ENCODE results near the gene ASB10.

ASB10 gene, protein sequence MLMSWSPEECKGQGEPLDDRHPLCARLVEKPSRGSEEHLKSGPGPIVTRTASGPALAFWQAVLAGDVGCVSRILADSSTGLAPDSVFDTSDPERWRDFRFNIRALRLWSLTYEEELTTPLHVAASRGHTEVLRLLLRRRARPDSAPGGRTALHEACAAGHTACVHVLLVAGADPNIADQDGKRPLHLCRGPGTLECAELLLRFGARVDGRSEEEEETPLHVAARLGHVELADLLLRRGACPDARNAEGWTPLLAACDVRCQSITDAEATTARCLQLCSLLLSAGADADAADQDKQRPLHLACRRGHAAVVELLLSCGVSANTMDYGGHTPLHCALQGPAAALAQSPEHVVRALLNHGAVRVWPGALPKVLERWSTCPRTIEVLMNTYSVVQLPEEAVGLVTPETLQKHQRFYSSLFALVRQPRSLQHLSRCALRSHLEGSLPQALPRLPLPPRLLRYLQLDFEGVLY

DNA sequence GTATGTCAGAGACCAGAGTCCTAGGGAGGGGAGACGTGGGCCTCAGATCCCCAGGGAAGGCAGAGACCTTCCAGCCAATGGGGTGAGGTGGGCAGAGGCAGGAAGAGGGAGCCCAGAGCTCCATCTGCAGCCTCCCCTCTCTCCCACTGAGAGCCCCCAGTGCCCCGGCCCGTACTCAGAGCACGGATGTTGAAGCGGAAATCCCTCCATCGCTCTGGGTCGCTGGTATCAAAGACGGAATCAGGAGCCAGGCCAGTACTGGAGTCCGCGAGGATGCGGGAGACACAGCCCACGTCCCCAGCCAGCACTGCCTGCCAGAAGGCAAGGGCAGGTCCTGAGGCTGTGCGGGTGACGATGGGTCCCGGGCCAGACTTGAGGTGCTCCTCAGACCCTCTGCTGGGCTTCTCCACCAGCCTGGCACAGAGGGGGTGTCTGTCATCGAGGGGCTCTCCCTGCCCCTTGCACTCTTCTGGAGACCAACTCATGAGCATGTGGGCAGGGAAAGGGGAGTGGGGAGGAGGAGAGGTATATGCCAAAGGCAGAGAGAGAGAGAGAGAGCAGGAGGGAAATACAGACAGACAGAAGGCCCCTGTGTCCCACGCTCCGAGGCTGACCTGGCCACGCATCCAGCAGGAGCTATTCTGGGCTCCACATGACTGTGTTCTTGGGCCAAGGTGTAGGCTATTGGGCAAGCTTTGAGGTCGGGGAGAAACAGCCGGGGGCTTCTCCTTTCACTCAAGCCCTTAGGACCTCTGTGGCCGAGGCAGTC lies at the start of gene ASB10:
Gene ASB10, minus strand, starts transcription at position 611 of the 769 bp plus-strand sequence. Its CDS starts 120 bp downstream, at position 491.
- intact Hi-C loops (cut with micrococcal nuclease) = no loop called here
- Mint-ChIP-seq H3K36me3 (ENCODE audit: low read depth) (no peaks in the 10 kb centered on the region), H3K9me3 (no peaks in the 10 kb centered on the region), H3K4me3 (no peak within 1 kb of the TSS), H3K4me1 (ENCODE audit: low read depth) (no peaks in the 10 kb centered on the region), H3K27ac (no peak within 1 kb of the TSS), H3K27me3 (peaks cover 15% of the 10 kb centered on the region)

DNA sequence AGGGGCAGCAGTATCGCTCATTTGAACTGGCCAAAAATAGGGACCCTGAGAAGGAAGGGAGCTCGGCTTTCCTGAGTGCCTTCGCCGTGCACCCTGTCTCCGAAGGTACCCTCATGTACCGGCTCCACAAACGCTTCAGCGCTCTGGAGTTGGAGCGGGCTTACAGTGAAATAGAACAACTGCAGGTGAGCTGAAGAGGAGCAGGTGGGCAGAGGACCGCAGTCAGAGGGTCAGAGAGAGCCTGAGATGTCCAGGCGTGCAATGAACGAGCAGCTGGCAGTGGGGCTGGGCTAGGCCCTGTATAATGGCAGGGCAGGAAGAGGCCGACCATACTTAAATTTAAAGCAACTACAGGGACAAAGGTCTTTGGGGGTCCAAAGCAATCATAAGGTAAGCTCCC lies 49.4 kb upstream of the ASB10 start:
- H3K36me3 Mint-ChIP-seq (ENCODE audit: low read depth) = peaks cover 76% of the 10 kb centered on the region
- H3K27me3 Mint-ChIP-seq = no peaks in the 10 kb centered on the region
- H3K4me3 Mint-ChIP-seq = no peak overlapping the region
- H3K27ac Mint-ChIP-seq = no peak overlapping the region
- H3K4me1 Mint-ChIP-seq (ENCODE audit: low read depth) = peaks cover 33% of the 10 kb centered on the region
- no peaks in the 10 kb centered on the region for H3K9me3 Mint-ChIP-seq
- intact Hi-C loops (cut with micrococcal nuclease) = no loop called here

DNA sequence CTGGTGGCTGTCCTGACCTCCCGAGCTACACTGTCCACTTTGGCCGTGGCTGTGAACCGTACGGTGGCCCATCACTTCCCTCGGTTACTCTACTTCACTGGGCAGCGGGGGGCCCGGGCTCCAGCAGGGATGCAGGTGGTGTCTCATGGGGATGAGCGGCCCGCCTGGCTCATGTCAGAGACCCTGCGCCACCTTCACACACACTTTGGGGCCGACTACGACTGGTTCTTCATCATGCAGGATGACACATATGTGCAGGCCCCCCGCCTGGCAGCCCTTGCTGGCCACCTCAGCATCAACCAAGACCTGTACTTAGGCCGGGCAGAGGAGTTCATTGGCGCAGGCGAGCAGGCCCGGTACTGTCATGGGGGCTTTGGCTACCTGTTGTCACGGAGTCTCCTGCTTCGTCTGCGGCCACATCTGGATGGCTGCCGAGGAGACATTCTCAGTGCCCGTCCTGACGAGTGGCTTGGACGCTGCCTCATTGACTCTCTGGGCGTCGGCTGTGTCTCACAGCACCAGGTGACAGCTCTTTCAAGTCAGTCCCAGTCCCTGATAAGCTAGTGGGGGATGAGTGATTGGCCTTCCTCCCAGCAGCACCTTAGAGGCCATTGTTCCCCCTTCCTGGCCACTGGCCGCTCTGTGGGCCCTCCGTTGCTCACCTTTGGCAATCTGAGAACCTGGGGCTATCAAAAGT lies 48.2 kb upstream of the ASB10 start:
- no peaks in the 10 kb centered on the region for H3K27me3 Mint-ChIP-seq
- no peaks in the 10 kb centered on the region for H3K9me3 Mint-ChIP-seq
- no peak overlapping the region for H3K4me3 Mint-ChIP-seq
- intact Hi-C loops (cut with micrococcal nuclease) = no loop called here
- peaks cover 33% of the 10 kb centered on the region for H3K4me1 Mint-ChIP-seq (ENCODE audit: low read depth)
- peaks cover 75% of the 10 kb centered on the region for H3K36me3 Mint-ChIP-seq (ENCODE audit: low read depth)
- H3K27ac Mint-ChIP-seq = no peak overlapping the region

DNA sequence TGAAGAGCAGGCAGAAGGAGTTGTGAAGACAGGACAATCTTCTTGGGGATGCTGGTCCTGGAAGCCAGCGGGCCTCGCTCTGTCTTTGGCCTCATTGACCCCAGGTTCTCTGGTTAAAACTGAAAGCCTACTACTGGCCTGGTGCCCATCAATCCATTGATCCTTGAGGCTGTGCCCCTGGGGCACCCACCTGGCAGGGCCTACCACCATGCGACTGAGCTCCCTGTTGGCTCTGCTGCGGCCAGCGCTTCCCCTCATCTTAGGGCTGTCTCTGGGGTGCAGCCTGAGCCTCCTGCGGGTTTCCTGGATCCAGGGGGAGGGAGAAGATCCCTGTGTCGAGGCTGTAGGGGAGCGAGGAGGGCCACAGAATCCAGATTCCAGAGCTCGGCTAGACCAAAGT lies 46.8 kb upstream of the ASB10 start:
- Mint-ChIP-seq H3K36me3 (ENCODE audit: low read depth) (peaks cover 60% of the 10 kb centered on the region), H3K4me1 (ENCODE audit: low read depth) (peaks cover 33% of the 10 kb centered on the region), H3K9me3 (no peaks in the 10 kb centered on the region), H3K27me3 (peaks cover 1% of the 10 kb centered on the region), H3K27ac (peak overlapping the region; percentile 96), H3K4me3 (peak overlapping the region; percentile 98)
- intact Hi-C loops (cut with micrococcal nuclease) = no loop called here

DNA sequence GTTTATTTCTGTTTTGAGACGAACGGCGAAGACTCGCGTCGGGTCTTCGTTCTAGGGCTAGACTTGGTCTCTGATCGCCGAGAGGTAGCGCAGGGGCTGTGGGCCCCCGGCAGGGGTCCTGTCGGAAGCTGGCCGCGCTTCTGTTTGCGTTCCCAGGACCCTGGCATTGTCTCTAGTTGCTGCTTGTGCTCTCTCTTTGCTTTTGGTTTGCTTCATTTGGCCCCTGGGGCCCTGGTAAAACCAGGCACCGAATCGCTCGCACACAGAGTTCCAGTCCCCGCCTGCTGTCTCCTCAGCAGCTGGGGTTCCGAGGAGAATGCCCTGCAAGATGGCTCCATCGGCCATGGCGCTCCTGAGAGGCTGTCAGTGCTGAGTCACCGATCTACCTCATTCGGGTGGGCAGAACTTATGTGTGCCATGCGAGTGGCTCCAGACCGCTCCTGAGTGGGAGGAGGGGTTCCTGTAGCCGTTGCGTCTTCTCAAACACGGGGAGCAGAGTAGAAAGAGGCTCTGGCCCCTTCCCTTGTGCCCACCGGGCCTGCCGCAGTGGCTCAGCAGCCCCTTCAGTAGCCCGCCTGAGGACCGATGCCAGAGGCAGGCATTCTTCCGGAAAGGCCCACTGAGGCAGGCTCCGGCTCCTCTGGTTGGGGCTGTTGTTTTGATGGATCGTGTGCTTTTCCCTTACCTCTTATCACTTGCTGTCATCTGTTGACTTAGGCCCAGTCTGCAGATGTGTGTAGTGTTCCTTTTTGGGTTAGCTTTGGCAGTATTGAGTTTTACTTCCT lies 46.1 kb upstream of the ASB10 start:
- Mint-ChIP-seq H3K27me3 (peaks cover 1% of the 10 kb centered on the region), H3K4me1 (ENCODE audit: low read depth) (peaks cover 35% of the 10 kb centered on the region)

DNA sequence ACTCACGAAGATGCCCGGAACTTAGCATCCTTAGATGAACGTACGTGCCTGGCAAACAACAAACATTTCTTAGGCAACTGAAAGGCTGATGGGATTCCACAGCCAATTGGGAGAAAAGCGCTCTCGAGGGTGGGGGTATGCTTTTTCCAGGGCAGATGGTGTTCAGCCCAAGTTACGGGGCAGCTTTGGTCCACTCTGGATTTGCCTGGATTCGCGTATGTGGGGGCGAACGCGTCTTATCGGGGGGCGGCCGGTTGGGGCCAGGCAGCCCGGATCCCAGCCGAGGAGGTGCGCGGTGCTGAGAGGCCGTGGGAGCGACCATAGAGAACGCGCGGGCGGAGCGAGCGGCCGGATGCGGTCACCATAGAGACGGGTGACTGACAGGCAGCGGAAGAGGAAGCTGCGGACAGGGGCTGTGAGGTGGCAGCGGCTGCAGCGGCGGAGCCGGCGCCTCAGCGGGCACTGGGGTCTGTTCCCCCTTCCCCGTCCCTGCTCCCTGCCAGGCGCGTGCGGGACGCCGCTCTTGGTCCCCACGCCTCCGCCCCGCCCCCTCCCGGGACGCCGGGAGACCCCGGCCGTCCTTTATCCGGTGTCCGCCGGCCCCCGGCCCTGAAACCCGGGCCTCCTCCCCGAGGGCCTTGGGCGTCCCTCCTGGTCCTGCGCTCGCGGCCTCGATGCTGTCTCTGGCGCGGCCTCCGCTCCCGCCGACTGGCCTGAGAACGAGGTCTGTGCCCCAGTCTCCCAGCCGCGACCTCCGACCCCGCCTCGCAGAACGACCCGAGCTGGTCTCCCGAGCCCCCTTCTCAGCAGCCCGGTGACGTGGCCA lies 45.3 kb upstream of the ASB10 start, which contains the start of gene CHPF2:
Gene CHPF2, plus strand, starts transcription at position 393 of the 826 bp plus-strand sequence. CDS start 1,529 bp downstream, outside the sequence.
- Mint-ChIP-seq H3K36me3 (ENCODE audit: low read depth) (peaks cover 45% of the 10 kb centered on the region), H3K4me1 (ENCODE audit: low read depth) (peaks cover 40% of the 10 kb centered on the region), H3K27ac (peak within 1 kb of the TSS; percentile 96), H3K9me3 (no peaks in the 10 kb centered on the region), H3K27me3 (peaks cover 1% of the 10 kb centered on the region), H3K4me3 (peak within 1 kb of the TSS; percentile 98)
- intact Hi-C loops (cut with micrococcal nuclease) = no loop called here

More for the DNA sequence above, 46.1 kb upstream of the ASB10 start:
- peaks cover 53% of the 10 kb centered on the region for H3K36me3 Mint-ChIP-seq (ENCODE audit: low read depth)
- peak overlapping the region; percentile 96 for H3K27ac Mint-ChIP-seq
- H3K4me3 Mint-ChIP-seq = peak overlapping the region; percentile 98
- intact Hi-C loops (cut with micrococcal nuclease) = no loop called here
- no peaks in the 10 kb centered on the region for H3K9me3 Mint-ChIP-seq

DNA sequence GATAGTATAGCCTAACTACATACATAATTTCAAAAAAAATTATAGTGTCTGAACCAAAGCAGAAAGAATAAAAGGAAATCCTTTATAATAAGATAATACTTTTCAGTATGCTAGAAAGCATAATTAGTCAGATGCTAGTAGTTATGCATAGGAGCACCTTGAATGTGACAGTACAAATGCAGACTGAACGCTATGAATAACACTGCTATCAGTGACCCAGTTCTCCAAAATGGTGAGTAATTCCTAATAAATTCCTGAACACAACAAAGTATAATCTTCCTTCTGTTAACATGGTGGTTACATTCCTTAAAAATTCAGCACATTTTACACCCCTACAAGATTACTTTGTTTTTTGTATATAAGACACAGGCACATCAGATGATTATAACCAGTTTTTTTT lies 44.0 kb upstream of the ASB10 start:
- intact Hi-C loops (cut with micrococcal nuclease) = no loop called here
- Mint-ChIP-seq H3K27me3 (peaks cover 1% of the 10 kb centered on the region), H3K9me3 (no peaks in the 10 kb centered on the region), H3K4me1 (ENCODE audit: low read depth) (peaks cover 53% of the 10 kb centered on the region), H3K27ac (no peak overlapping the region), H3K4me3 (no peak overlapping the region), H3K36me3 (ENCODE audit: low read depth) (peaks cover 44% of the 10 kb centered on the region)

DNA sequence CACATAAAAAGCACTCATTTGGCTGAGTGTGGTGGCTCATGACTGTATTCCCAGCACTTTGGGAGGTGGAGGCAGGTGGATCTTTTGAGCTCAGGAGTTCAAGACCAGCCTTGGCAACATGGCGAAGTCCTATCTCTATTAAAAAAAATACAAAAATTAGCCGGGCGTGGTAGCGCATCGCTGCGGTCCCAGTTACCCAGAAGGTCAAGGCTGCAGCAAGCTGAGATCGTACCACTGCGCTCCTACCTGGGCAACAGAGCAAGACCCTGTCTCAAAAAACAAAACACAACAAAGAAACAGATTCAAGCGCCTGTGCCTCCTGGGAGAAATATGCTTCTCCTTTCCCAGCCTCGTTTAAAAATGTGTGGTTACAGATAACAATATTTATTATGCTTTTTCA lies 42.2 kb upstream of the ASB10 start:
- Mint-ChIP-seq H3K4me1 (ENCODE audit: low read depth) (peaks cover 61% of the 10 kb centered on the region), H3K4me3 (no peak overlapping the region), H3K9me3 (no peaks in the 10 kb centered on the region), H3K27ac (no peak overlapping the region), H3K27me3 (peaks cover 1% of the 10 kb centered on the region), H3K36me3 (ENCODE audit: low read depth) (peaks cover 42% of the 10 kb centered on the region)
- intact Hi-C loops (cut with micrococcal nuclease) = loop anchor here (5.0 kb wide), 1 partner anchor 123 kb away; no protein-coding TSS in a partner anchor

DNA sequence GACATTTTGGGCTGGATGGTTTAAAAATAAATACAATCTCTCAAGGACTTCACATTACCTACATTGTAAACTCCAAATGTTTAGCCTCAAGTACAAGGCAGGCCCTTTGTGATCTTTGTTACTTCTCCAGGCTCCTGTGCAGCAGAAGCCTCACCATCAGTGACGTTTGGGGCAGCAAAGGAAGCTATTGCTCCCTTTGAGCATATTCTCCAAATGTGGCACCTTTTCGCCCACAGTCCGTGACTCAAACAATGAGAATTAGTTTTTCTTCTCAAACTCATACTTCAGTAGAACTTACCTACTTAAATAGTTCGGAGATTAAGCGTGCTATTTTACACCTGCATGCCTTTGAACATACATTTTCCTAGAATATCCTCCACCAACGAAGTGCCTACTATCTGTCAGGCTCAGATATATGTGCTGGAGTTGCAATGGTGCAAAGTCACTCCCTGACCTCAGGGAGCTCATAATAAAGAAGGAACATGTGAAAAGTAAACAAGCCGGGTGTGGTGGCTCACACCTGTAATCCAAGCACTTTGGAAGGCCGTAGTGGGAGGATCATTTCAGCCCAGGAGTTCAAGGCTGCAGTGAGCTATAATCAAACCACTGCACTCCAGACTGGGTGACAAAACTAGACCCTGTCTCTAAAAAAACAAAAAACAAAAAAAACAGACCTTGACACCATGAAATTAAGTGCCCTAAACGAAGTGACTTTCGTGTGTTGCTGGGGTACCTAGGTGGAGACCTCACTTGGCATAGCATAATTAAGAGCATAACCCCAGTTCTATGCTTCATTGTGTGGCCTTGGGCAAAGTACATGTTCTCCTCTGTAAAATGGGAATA lies 41.2 kb upstream of the ASB10 start:
- H3K27me3 Mint-ChIP-seq = peaks cover 1% of the 10 kb centered on the region
- H3K9me3 Mint-ChIP-seq = no peaks in the 10 kb centered on the region
- peak overlapping the region; percentile 93 for H3K27ac Mint-ChIP-seq
- peaks cover 43% of the 10 kb centered on the region for H3K36me3 Mint-ChIP-seq (ENCODE audit: low read depth)
- H3K4me1 Mint-ChIP-seq (ENCODE audit: low read depth) = peaks cover 51% of the 10 kb centered on the region
- H3K4me3 Mint-ChIP-seq = peak overlapping the region; percentile 96
- intact Hi-C loops (cut with micrococcal nuclease) = loop anchor here (5.0 kb wide), 1 partner anchor 124 kb away; no protein-coding TSS in a partner anchor

DNA sequence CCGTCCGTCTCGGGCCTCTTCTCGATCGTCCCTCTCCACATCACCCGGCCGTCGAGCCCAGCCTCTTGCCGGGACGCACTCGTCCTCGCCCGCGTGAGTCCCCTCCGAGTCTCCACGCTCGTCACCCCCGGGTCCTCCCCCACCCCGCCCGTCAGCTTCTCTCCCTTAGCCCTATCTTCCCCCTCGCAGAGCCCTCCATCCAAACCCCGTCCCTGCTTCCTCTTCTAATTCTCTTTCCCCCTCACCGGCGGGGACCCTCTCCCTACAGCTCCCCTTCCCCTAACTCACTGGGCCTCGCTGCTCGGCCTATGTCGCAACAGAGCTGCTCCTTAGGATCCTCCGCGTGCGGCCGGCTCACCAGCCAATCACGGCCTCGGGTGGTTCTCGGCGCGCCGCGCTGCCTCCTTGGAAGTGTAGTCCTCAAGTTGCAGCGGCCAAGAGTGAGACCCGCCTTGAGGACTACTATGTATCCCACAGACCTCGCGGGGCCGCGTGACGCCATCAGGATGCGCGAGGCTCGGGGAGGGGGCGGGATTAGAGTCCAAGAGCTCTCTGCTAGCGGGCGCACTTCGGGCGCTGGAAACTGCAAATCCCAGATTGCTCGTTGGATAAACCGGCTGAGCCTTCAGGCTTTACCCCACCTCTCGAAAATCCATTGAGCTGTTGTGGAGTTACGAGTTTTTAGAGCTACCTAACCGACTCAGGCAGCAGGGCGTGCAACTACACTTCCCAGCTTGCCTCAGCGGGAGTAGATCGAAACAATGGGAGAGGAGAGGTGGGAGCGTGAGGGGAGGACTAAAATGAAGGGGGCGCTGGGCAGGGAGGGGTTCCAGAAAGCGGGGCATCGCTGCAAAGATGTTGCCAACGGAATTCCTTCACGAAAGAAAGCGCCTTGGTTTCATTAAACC lies 40.1 kb upstream of the ASB10 start, which contains the start of gene ABCF2:
Gene ABCF2, minus strand, starts transcription at position 331 of the 908 bp plus-strand sequence. CDS start 747 bp downstream, outside the sequence.
- intact Hi-C loops (cut with micrococcal nuclease) = loop anchor here (2.0 to 5.0 kb wide), 2 partner anchors 18 to 125 kb away; no protein-coding TSS in a partner anchor
- peak within 1 kb of the TSS; percentile 96 for H3K4me3 Mint-ChIP-seq
- peaks cover 1% of the 10 kb centered on the region for H3K27me3 Mint-ChIP-seq
- no peaks in the 10 kb centered on the region for H3K9me3 Mint-ChIP-seq
- peaks cover 45% of the 10 kb centered on the region for H3K4me1 Mint-ChIP-seq (ENCODE audit: low read depth)
- peaks cover 47% of the 10 kb centered on the region for H3K36me3 Mint-ChIP-seq (ENCODE audit: low read depth)
- H3K27ac Mint-ChIP-seq = peak within 1 kb of the TSS; percentile 93

DNA sequence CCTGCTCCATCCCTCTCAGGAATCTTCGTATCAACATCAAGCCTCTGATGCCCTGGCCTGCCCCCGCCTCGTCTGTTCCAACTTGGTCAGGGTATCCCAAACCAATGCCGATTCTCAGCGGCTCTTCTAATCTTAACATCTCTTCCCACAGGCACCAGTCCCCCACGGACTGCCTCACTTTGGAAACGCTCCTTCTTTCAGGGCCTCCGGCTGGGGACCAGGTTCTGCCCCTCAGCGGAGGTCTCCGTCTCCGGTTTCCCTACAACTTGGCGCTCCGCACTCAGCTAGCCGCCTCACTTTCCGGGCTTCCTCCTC lies 39.5 kb upstream of the ASB10 start:
- intact Hi-C loops (cut with micrococcal nuclease) = loop anchor here (2.0 to 5.0 kb wide), 2 partner anchors 18 to 126 kb away; no protein-coding TSS in a partner anchor

More for the DNA sequence above, 39.5 kb upstream of the ASB10 start:
- Mint-ChIP-seq H3K27ac (peak overlapping the region; percentile 93), H3K9me3 (no peaks in the 10 kb centered on the region), H3K4me1 (ENCODE audit: low read depth) (peaks cover 39% of the 10 kb centered on the region), H3K27me3 (peaks cover 1% of the 10 kb centered on the region), H3K4me3 (peak overlapping the region; percentile 96), H3K36me3 (ENCODE audit: low read depth) (peaks cover 50% of the 10 kb centered on the region)
